Esophagus mucosa (tissue), 1 donor: ENCODE results near the gene NFKB1. TPM values are rescaled to one million over a fixed set of nuclear protein-coding genes. Genes with fewer than 3 reads are reported as not detected.
A peak's percentile ranks its signal among the peaks of the same experiment; 100 is the strongest.
"Not testable (repeated sequence)": the region's sequence is repeated elsewhere in the genome, so short reads cannot be mapped to it uniquely, and the experiment has no call there.

ENCODE experiments used
- ATAC-seq: fragments of 200-7000 bp; cut with Tn5 transposase; one replicate; pipeline ENCODE4 v1.9.1; 2020
- total RNA-seq: library from RNA; stranded (reverse); gene quantifications from one replicate; pipeline ENCODE4 v1.2.4, GENCODE V29; 2023
- donor health status: DM: yes; HTN: yes; CAD: no.

Gene NFKB1
- total RNA-seq, 1 donor from 2014 or later: 35.2 TPM

DNA sequence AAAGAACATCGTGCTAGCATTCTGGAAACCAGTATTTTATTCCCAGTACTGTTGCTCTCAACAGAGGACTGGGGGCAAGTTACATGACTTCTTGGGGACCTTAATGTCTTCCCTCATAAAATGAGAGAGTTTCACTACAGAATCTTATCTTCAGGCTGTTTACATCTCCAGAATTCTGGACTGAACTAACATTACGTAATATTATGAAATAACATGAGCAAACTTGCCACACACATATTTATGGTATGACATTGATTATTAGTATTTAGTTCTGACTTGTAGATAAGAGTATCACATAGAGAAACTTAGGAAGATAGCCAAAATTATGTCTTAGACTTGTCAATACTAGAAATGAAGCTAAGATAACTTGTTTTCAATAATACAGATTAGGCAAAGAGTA, 68.0 kb downstream of the NFKB1 start:
- no peak for ATAC-seq

DNA sequence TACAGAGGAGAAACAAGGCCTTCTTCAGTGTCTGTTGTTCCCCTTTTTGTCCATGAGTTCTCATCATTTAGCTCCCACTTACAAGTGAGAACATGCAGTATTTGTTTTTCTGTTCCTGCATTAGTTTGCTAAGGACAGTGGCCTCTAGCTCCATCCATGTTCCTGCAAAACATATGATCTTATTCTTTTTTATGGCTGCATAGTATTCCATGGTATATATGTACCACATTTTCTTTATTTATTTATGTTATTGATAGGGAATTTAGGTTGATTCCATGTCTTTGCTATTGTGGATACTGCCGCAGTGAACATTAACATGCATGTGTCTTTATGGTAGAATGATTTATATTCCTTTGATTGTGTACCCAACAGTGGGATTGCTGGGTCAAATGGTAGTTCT, 69.1 kb downstream of the NFKB1 start:
- ATAC-seq: not testable (repeated sequence)

DNA sequence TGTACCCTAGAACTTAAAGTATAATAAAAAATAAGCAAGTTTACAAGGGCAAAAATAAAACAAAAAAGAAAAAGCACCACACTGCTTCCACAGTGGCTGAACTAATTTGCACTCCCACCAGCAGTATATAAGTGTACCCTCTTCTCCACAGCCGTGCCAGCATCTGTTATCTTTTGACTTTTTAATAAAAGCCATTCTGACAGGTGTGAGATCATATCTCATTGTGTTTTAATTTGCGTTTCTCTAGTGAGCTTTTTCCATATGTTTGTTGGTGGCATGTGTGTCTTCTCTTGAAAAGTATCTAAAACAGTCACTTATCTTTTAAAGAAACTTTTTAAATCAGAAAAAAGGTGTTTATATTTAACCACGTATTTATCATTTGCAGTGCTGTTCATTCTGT, 71.3 kb downstream of the NFKB1 start:
- no peak for ATAC-seq

DNA sequence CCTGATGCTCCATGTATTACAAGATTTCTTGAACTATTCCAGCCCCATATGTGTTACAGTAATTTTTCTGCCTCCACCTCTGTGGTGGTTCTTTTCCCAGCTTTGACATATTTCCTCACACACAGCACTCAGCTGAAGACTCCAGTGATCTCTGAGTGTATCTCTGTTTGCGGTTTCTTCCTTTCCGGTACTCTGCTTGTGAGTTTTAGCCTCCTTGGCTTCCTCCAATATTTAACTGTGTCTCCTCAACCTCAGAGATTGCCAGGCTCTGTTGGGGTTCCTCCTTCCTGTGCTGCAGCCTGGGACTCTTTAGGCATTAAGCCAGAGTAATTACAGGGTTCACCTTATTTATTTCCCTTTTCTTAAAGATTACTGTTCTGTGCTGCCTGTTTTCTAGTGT, 73.2 kb downstream of the NFKB1 start:
- no peak for ATAC-seq

DNA sequence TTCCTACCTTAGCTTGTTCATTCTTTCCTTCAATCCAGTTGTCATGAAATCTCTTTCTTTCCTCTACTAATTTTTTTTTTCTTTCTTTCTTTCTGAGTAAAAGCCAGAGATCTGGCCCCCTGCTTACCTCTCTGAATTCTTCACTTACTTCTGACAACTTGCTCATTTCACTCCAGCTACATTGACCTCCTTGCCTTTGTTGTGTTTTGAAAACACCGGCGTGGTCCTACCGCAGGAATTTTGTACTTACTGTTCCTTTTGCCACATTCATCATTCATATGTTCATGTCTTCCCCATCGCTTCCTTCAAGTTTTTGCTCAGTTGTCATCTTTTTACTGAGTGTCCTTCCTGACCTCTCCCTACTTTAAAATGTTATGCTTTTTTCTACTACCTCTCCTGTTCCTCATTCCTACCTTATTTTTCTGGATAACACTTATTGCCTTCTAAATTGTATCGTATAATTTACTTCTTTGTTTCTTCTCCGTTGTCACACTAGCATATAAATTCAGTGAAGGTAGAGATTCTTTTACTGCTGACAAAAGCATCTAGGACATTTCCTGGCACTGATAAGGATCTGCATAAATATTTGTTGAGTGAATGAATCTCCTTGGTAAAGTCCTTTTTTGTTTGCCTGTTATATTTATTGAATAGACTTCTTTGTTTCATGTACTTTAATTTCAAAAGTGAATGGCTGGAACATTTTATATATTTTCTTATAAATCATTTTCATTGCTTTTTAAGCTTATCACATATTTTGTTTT, 74.4 kb downstream of the NFKB1 start:
- no peak for ATAC-seq

DNA sequence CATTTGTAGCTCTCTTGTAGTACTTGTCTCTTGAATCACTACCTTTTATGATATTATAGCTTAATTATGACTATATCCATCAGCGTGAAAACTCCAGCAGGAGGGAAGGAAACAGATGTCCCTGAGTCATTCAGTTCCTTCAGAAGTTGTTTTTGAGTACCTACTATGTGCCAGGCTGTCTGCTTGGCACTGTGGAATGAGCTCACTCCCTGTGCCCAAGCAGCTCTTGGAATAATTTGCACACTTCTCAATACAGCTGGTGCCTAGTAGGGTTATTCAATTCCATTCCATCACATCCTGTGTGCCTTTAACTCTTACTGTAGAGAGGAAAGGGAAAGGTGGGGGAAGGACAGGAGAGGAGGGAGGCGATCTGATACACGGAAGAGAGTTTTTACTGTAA, 77.1 kb downstream of the NFKB1 start:
- ATAC-seq: no peak

DNA sequence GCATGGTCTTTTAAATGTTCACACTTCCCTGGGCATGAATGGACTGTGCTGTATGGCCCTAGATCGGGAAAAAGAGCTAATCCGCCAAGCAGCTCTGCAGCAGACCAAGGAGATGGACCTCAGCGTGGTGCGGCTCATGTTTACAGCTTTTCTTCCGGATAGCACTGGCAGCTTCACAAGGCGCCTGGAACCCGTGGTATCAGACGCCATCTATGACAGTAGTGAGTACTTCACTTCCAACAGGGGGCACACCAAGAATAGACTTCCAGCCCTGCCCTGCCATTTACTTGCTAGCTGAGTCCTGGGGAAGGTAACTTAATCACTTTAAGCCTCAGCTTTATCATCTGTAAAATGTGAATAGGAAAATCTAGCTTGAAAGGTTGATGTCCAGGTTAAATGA, 77.7 kb downstream of the NFKB1 start:
- no peak for ATAC-seq

DNA sequence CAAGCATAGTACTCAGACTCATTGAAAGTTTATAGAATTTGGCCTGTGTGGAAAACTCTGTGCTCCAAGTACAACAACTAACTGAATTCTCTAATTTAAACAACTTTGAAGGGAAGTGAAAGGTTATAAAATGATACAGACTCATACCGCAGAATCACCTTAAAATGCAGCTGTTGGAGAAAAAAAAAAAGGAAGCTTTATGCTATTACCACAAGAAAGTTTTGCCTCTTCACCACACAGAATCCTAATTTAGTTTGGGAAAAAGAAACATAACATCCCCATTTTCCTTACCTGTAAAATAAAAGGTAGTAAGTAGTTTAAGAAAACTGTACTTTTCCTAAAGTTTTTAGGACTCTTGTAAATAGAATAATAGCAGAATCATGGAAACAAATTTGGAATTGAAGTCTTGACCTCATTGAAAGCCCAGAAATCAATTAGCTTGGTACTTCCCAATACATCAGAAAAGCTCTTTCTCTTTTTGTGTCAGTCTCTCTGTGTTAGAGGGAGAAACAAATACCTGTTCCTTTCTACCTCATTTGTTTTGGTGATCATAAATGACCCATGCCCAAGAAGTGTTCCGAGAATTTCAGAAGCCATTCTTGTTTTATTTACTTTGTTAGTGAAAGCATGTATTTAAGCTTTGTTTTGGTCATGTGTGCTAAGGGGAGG, 78.8 kb downstream of the NFKB1 start:
- no peak for ATAC-seq

DNA sequence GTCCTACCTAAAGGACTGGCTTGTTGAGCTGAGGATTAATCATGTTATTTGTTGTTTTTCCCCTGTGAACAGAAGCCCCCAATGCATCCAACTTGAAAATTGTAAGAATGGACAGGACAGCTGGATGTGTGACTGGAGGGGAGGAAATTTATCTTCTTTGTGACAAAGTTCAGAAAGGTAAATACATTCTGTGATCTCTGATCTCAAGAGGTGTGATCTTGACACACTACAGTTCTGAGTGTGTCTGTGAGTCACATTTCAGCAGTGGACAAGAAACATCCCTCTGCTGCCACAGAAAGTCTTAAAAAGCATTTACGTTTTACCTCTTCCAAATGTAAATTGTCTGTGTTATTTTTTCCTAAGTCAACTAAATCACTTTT, 79.3 kb downstream of the NFKB1 start:
- no peak for ATAC-seq

DNA sequence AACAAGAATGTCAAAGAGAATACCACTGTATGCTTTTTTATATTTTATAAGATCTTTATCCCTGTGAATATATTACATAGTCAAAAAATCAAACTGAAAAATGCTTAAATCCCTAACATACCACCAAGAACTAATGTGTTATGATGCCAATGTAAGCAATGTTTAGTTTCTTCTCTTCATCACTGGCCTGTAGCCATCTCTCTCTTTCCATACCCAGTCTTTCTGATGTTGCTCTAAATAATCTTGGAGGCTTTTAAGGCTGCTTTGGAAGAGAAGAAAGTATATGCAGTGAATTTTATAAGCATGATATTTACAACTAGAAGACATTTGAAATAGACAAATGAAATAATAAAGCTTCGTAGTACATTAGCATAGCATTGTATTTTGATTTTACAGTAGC, 82.9 kb downstream of the NFKB1 start:
- no peak for ATAC-seq

DNA sequence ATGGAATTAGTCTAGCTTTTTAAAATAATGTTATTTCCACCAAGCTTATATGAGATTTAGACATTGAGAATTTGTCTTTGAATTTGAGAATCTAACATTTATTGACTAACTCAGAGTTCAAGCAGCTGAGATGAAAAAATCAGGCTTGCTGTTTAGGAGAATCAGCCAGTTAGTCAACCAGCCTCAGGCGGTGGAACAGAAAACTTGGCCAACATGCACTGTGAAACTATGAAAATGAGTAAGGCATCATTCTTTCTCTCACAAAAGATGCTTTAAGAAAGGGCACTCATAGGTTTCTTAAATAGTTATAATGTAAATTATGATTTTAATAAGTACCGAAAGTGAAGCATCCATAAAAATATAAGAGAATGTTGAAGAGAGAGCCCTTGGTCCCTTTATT, 84.2 kb downstream of the NFKB1 start:
- ATAC-seq: no peak

DNA sequence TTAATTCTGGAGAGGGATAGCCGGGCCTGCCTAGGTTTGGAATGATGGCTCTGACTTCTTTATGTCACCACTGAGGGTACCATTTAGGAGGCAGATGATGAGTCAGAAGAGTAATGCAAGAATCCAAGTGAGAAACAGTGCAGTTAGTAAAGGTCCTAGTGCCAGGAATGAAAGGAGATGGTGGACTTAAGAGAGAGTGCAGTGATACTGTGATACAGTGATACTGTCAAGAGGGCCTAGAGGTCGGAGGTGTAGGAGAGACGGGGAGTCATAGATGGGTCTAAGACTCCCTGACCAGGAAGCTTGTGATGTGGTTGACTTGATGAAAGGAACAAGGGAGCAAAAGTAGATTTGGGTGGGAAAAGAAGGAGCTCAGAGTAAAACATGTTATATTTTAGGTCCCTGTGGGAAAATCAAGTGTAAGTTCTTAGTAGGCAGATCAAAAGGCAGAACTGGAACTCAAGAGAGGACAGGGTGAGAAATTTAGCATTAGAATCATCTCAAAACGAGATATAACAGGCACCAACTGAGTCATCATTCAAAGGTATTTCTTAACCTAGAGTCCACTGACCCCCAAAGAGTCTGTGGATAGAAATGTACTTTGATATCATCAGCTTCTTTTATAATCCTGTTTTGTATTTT, 85.0 kb downstream of the NFKB1 start:
- ATAC-seq: no peak

DNA sequence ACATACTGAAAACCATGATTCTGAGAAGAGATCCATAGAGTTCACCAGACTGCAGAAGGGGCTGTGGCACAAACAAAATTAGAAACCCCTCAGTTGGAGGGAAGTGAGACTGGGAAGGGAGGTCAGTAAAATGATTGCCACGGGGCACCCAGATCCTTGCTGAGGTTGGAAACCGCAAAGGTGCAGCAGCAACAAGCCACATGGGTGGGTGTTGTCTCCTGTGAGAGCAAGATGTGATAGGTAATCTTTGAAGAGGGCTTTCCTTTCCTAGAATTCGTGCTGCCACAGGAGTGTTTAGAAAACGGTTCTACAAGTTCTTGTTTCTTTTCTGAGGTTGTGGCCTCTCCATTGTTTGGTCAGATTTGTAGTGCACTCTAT, 85.5 kb downstream of the NFKB1 start:
- no peak for ATAC-seq

DNA sequence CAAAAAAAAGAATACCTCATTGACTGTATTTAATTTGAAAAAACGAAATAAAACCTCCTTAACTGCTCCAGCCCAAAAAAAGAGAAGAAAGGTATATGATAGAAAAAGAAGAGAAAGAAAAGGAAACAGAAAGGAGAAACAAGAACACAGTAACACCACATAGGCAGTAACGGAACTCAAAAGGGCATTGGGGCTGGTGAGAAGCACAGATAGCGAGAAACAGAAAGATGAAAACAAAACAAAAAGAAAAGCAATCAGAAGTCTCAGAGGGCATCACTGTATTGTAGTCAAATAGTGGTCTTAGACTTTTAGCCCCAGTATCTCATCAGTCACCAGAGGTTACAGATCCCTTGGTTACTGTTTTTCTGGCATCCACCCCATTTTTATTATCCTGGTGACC, 88.6 kb downstream of the NFKB1 start:
- no peak for ATAC-seq

DNA sequence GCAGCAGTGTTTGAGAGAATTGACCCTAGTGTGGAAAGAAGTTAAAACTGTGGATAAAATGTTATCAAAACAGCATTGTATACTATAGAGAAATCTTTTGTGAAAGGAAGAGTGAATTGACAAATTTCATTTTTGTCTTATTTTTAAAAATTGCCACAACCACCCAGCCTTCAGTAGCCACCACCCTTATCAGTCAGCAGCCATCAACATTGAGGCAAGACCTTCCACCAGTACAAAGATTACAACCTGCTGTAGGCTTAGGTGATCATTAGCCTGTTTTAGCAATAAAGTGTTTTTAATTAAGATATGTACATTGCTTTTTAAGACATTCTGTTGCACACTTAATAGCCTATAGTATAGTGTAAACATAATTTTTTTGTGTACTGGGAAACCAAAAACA, 91.1 kb downstream of the NFKB1 start:
- ATAC-seq: no peak

DNA sequence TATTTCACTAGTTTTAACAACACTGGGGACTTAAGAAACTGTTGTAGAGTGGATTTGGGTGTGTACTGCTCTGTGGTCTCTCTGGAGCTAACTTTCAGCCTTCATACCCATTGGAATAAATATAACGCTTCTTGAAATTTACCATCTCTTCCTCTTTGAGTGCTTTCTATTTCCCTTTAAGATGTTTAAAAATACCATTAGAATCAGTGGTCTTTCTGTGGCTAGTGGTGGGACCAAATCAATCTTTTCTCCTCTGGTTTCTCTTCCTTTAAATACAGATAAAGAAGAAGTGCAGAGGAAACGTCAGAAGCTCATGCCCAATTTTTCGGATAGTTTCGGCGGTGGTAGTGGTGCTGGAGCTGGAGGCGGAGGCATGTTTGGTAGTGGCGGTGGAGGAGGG, 92.0 kb downstream of the NFKB1 start:
- no peak for ATAC-seq

DNA sequence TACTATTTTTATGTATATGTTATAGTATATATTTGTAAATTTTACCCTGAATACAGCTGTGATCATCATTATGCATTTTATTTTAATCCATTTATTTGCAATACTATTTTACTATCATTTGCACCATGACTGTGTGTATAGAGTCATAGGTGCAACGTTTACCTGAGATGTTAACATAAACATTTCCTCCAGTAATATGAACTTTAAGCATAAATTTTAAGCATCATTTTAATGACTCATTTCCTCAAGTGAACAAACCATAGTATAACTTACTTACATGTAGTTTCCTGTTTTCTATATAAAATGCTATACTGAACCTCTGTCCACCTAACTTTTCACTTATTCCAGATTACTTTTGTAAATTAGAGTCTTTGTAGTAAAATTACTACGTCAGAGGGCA, 92.8 kb downstream of the NFKB1 start:
- no peak for ATAC-seq

DNA sequence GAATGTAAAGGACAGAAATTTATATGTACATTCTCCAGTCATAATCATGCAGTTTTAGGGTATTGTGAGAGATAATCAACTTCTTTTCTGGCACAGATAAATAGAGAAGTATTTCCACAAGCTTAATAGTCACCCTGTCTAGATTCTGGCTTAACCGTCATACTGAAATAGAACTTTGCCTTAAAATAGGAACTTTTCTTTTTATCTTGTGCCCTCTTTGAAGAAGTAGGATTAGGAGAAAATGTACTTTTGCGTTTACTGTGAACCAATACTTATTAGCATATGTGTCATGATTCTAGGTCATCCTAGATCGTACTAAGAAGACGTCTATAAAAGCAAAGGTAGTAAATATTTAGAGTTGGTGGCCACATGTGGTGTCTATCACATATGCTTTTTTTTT, 95.4 kb downstream of the NFKB1 start:
- ATAC-seq: no peak

DNA sequence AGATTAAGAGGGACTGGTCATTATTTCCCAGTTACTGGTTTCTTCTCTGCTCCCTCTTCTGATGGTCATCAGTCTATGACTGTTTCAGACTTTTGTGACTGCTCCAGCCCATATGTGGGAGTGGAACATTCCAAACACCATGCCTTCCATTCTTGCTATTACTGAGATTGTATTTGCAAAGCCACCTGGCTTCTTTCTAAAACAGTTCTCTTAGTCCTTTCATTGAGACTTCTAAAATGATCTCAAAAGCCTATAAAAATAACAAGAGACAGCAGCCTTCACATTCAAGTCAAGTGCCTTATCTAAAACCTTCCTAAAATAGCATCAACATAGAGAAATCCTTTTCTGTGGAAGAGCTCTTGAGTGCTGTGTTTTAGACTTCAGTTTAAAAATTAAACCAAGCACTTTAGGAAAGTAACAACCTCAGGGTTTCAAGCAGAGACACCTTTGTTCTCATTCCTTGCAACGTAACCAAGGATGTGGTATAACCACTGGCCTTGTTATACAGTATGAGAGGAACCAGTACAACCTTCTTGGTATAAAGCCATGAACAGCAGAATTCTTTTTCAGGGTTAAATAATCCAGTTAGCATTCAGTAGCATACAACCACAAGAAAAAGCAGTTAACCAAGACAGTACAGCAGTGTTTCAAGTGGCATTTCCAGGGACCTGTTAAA, 97.1 kb downstream of the NFKB1 start:
- no peak for ATAC-seq

DNA sequence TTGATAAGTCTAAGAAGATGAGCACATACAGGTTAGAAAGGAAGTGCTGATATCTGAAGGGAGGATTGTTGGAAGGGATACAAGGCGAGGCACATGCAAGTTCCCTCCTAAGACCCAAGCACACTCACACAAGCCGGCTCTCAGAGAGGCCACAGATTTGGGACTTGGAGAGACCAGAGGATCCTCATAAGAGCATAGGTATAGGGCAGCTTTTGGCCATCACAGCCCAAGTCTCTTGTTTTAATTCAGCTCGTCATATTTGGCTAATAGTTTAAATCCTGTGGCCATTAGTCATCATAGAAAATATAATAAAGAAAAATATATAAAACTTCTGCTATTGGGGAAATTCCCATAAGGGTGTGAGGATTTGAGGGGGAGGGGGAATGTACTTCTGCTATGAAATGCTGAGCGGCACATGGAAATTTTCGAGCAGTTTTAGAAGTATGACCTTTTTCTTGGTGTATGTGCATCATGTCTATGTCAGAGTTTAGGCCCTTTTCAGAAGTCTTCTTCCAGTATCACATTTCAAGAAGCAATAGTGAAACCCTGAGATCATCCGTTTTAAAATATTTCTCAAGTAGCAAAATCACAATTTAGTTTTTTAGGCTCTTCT, 97.7 kb downstream of the NFKB1 start:
- no peak for ATAC-seq

DNA sequence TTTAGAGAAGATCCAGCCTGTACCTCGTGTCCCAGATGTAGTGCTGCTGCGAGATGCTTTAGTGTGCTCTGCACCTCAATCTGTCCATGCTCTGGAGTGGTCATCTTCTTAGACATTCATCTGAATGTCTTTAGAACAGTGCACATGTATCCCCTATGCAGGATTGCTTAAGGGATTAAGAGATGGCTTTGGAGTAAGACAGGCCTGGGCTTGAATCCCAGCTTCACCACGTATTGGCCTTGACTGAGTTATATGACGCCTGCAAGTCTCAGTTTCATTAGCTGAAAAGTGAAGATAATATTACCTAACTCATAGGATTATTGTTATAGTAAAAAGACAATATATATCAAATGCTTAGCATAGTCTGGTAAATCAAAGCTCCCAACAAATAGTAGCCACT, 98.3 kb downstream of the NFKB1 start:
- peak; percentile 84 for ATAC-seq

DNA sequence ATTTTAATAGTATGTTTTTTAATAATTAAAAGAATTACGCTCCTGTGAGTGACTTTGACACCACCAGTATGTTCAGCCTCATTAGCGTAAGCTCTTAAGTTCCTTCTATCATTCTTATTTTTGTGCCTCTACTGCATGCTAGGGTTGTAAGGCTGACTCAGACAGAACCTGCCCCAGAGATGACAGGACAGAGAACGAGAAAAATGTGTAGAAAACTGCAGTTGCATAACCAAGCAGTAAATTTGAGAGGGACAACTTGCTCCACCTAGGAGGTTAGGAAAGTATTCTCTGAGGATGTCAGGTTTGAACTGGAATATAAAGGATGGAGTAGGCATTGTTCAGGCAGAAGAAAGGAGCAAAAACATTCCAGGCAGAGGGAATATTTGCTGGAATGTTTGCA, 98.7 kb downstream of the NFKB1 start:
- ATAC-seq: peak; percentile 51

DNA sequence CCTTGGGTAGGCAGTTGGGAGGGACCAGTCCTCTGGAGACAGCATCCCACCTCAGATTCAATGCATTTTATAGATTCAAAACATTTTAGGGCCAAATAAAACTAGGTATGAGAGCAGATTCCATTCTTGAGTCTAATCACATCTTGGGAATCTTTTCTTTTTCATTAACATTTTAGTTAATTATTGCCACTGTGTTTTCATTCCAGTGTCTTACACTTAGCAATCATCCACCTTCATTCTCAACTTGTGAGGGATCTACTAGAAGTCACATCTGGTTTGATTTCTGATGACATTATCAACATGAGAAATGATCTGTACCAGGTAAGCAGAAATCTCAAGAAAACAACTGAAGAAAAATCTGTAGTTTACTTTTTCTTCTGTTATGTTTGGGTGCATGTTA, 99.5 kb downstream of the NFKB1 start:
- no peak for ATAC-seq
